ENCODE data around the gene NEU3.

NEU3 gene

DNA sequence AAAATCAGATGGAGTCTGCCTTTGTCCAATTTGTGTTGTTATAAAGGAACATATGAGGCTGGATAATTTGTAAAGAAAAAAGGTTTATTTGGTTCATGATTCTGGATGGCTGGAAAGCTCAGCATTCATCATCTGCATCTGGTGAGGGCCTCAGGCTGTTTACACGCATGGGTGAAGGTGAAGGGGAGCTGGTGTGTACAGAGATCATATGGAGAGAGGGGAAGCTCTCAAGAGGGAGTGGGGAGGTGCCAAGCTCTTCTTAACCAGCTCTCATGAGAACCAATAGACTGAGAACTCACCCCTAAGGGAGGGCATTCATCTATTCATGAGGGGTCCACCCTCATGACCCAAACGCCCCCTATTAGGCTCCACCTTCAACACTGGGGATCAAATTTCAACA is 40.0 kb downstream of the NEU3 start:
- Histone ChIP-seq H2BK15ac (ENCODE audit: low read depth, poor library complexity, severe bottlenecking) (no peak overlapping the region), H3K9ac (ENCODE audit: low read length) (peak overlapping the region; percentile 62), H3K27me3 (ENCODE audit: control insufficient read depth in 1 of 2, insufficient read depth in 1 of 2, low read length in 2 of 2) (no peaks in the 10 kb centered on the region), H3K4me2 (ENCODE audit: low read length, poor library complexity, severe bottlenecking) (no peak overlapping the region), H3K9me3 (ENCODE audit: control insufficient read depth, low read length) (no peaks in the 10 kb centered on the region), H3K36me3 (ENCODE audit: control insufficient read depth in 1 of 2, insufficient read depth in 2 of 2, low read depth in 1 of 2, low read length in 2 of 2) (no peaks in the 10 kb centered on the region), H3K4me3 (ENCODE audit: insufficient read depth in 1 of 2, low read depth in 1 of 2, low read length in 2 of 2) (no peak overlapping the region), H2AFZ (ENCODE audit: low read depth, low read length) (no peak overlapping the region), H2BK5ac (ENCODE audit: low read depth, low read length, poor library complexity, severe bottlenecking) (no peak overlapping the region), H4K91ac (ENCODE audit: low read length) (no peak overlapping the region), H3K18ac (ENCODE audit: low read depth in 1 of 2, low read length in 2 of 2) (no peak overlapping the region), H4K8ac (ENCODE audit: low read length) (no peak overlapping the region), H2BK12ac (ENCODE audit: low read length in 2 of 2) (no peak overlapping the region), H3K4me1 (ENCODE audit: control insufficient read depth, insufficient read depth, low read depth, low read length) (peaks cover 14% of the 10 kb centered on the region), H3K27ac (ENCODE audit: low read length, poor library complexity, severe bottlenecking) (no peak overlapping the region), H2AK5ac (ENCODE audit: low read length, severe bottlenecking) (no peak overlapping the region), H3K23ac (ENCODE audit: low read length in 2 of 2) (no peak overlapping the region), H3K79me1 (replicated peaks; ENCODE audit: low read length, poor library complexity, severe bottlenecking) (no peaks in the 10 kb centered on the region), H2BK120ac (ENCODE audit: low read depth, low read length) (peak overlapping the region; percentile 29), H3K14ac (ENCODE audit: low read length in 2 of 2) (no peak overlapping the region), H3K4ac (ENCODE audit: low read depth in 1 of 2, low read length in 2 of 2) (no peak overlapping the region)
- DNase-seq, result no peak
- 72% methylated on average over 2 of the region's 2 CpGs for WGBS

DNA sequence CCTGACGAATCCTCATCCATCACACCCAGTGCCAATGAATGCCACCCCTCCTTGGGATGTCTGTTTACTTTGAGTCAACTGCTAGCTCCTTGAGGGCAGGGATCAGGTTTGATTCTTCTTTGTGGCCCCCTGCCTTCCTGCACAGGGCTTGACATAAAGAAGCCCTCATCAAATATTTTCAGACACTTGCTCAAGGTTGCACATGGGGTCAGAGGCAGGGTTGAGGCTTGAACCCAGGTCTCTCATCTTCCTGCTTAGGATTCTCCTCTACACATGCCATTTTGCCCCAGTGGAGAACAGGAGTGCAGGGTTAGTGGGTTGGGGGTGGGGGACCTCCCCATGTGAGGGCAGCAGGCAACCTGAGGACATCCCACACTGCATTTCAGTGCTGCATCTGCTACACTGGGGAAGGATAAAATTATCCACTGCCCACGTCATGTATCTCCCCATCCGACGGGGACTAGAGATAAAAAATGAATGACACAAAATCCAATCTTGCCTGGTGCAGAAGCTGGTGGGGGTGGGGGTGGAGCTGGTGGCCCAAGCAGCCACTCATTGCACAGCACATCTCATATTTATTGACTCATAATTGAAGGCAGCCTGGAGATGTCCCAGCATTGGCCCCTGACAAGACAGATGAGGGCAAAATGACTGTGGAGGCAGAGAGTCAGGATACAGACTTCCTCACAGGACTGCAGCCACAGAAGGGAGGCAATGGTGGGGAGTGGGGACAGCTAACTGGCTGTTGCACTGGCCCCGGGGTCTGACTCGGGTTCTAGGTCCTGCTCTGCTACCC is 41.3 kb downstream of the NEU3 start:
- Histone ChIP-seq H2BK15ac (ENCODE audit: low read depth, poor library complexity, severe bottlenecking) (no peak overlapping the region), H3K18ac (ENCODE audit: low read depth in 1 of 2, low read length in 2 of 2) (peak overlapping the region in 1 of 2 experiments; percentile 66), H3K4ac (ENCODE audit: low read depth in 1 of 2, low read length in 2 of 2) (peak overlapping the region; percentile 41 to 66), H3K27me3 (ENCODE audit: control insufficient read depth in 1 of 2, insufficient read depth in 1 of 2, low read length in 2 of 2) (no peaks in the 10 kb centered on the region), H3K4me1 (ENCODE audit: control insufficient read depth, insufficient read depth, low read depth, low read length) (peaks cover 12% of the 10 kb centered on the region), H3K27ac (ENCODE audit: low read length, poor library complexity, severe bottlenecking) (no peak overlapping the region), H4K8ac (ENCODE audit: low read length) (no peak overlapping the region), H3K14ac (ENCODE audit: low read length in 2 of 2) (no peak overlapping the region), H4K91ac (ENCODE audit: low read length) (peak overlapping the region; percentile 6), H2BK120ac (ENCODE audit: low read depth, low read length) (no peak overlapping the region), H2BK5ac (ENCODE audit: low read depth, low read length, poor library complexity, severe bottlenecking) (no peak overlapping the region), H3K4me2 (ENCODE audit: low read length, poor library complexity, severe bottlenecking) (no peak overlapping the region), H2AK5ac (ENCODE audit: low read length, severe bottlenecking) (peak overlapping the region; percentile 38), H3K4me3 (ENCODE audit: insufficient read depth in 1 of 2, low read depth in 1 of 2, low read length in 2 of 2) (no peak overlapping the region), H3K9ac (ENCODE audit: low read length) (peak overlapping the region; percentile 80), H3K23ac (ENCODE audit: low read length in 2 of 2) (peak overlapping the region in 1 of 2 experiments; percentile 38), H2AFZ (ENCODE audit: low read depth, low read length) (no peak overlapping the region), H3K9me3 (ENCODE audit: control insufficient read depth, low read length) (no peaks in the 10 kb centered on the region), H2BK12ac (ENCODE audit: low read length in 2 of 2) (peak overlapping the region; percentile 72 to 91), H3K79me1 (replicated peaks; ENCODE audit: low read length, poor library complexity, severe bottlenecking) (no peaks in the 10 kb centered on the region), H3K36me3 (ENCODE audit: control insufficient read depth in 1 of 2, insufficient read depth in 2 of 2, low read depth in 1 of 2, low read length in 2 of 2) (no peaks in the 10 kb centered on the region)
- peak; percentile 59 for DNase-seq
- WGBS, result 94% methylated on average over 1 of the region's 6 CpGs

DNA sequence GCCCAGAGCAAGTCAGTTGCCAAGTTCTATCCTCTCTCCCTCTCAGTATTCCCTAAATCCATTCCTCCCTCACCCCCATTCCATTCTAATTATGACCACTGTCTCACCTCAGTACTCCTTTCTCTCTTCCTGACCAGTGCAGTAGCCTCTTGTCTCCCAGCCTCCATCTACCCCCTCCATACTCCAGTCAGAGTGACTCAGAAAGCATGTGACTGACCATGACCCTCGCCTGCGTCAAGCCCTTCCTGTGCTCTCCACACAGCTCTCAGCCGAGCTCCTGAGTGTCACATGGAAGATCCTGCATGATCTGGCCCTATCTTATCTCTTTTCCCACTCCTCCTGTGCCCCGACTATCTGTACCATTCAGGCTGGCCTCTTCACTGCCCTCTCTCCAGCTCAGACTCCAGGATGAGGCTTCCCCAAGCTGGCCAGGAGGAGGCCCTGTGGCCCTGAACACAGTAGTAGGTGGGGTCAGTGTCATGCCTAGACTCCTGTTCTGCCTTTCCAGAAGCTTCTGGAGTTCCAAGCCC is 42.6 kb downstream of the NEU3 start:
- Histone ChIP-seq H3K36me3 (ENCODE audit: control insufficient read depth in 1 of 2, insufficient read depth in 2 of 2, low read depth in 1 of 2, low read length in 2 of 2) (no peaks in the 10 kb centered on the region), H3K14ac (ENCODE audit: low read length in 2 of 2) (peak overlapping the region in 1 of 2 experiments; percentile 64), H2AK5ac (ENCODE audit: low read length, severe bottlenecking) (peak overlapping the region; percentile 14), H3K4me2 (ENCODE audit: low read length, poor library complexity, severe bottlenecking) (no peak overlapping the region), H2BK15ac (ENCODE audit: low read depth, poor library complexity, severe bottlenecking) (no peak overlapping the region), H3K9ac (ENCODE audit: low read length) (peak overlapping the region; percentile 80), H2BK120ac (ENCODE audit: low read depth, low read length) (peak overlapping the region; percentile 22), H3K4ac (ENCODE audit: low read depth in 1 of 2, low read length in 2 of 2) (peak overlapping the region in 1 of 2 experiments; percentile 64), H2BK12ac (ENCODE audit: low read length in 2 of 2) (peak overlapping the region; percentile 39 to 91), H3K9me3 (ENCODE audit: control insufficient read depth, low read length) (no peaks in the 10 kb centered on the region), H2BK5ac (ENCODE audit: low read depth, low read length, poor library complexity, severe bottlenecking) (no peak overlapping the region), H4K91ac (ENCODE audit: low read length) (peak overlapping the region; percentile 67), H3K18ac (ENCODE audit: low read depth in 1 of 2, low read length in 2 of 2) (peak overlapping the region; percentile 35 to 92), H3K79me1 (replicated peaks; ENCODE audit: low read length, poor library complexity, severe bottlenecking) (no peaks in the 10 kb centered on the region), H3K4me3 (ENCODE audit: insufficient read depth in 1 of 2, low read depth in 1 of 2, low read length in 2 of 2) (peak overlapping the region in 1 of 2 experiments; percentile 7), H3K4me1 (ENCODE audit: control insufficient read depth, insufficient read depth, low read depth, low read length) (peaks cover 17% of the 10 kb centered on the region), H3K23ac (ENCODE audit: low read length in 2 of 2) (peak overlapping the region in 1 of 2 experiments; percentile 34), H3K27me3 (ENCODE audit: control insufficient read depth in 1 of 2, insufficient read depth in 1 of 2, low read length in 2 of 2) (no peaks in the 10 kb centered on the region), H3K27ac (ENCODE audit: low read length, poor library complexity, severe bottlenecking) (no peak overlapping the region), H4K8ac (ENCODE audit: low read length) (peak overlapping the region; percentile 69), H2AFZ (ENCODE audit: low read depth, low read length) (peak overlapping the region; percentile 54)
- DNase-seq, result peak; percentile 94
- WGBS, result 8% methylated on average over 4 of the region's 4 CpGs

DNA sequence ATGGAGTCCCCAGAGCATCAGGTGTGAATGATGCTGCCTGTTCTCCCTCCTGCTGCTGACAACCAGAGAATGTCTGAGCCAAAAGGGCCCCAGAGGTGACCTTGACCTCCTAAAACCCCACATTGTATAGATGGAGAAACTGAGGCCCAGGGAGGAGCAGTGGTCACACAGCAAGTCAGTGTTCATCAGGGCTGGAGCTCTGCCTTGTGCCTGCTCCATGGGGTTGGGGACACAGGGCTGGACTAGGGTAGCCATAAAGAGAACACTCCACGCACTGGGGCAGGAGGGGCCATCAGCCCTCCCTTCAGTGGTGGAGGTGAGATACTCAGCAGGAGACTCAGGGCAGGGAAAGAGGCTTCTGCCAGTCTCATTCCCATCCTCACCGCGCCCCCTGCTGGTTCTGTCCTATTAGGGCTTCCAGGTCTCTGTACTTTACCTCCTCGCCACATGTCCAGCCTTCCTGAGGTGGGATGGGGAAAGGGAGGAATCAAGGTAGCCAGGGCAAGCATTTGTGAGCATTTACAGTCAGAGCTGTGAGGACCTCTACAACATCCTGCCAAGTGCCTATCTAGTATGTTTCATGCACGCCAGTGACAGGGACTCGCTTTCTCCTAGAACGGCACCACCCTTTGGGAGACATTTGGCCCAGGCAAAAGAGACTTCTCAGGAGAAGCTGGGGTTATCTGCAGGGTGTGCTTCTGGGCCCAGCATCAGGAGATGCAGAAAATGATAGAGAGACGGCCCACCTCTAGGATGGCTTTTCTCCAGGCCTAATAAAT is 43.2 kb downstream of the NEU3 start:
- H3K79me1 ChIP-seq (replicated peaks; ENCODE audit: low read length, poor library complexity, severe bottlenecking), result no peaks in the 10 kb centered on the region
- peak overlapping the region; percentile 47 to 91 for H2BK12ac ChIP-seq (ENCODE audit: low read length in 2 of 2)
- H3K4me1 ChIP-seq (ENCODE audit: control insufficient read depth, insufficient read depth, low read depth, low read length), result peaks cover 17% of the 10 kb centered on the region
- peak overlapping the region in 1 of 2 experiments; percentile 7 for H3K4me3 ChIP-seq (ENCODE audit: insufficient read depth in 1 of 2, low read depth in 1 of 2, low read length in 2 of 2)
- no peaks in the 10 kb centered on the region for H3K9me3 ChIP-seq (ENCODE audit: control insufficient read depth, low read length)
- H2BK120ac ChIP-seq (ENCODE audit: low read depth, low read length), result no peak overlapping the region
- peak overlapping the region; percentile 14 for H2AK5ac ChIP-seq (ENCODE audit: low read length, severe bottlenecking)
- no peak overlapping the region for H3K4me2 ChIP-seq (ENCODE audit: low read length, poor library complexity, severe bottlenecking)
- peak overlapping the region; percentile 75 for H2BK15ac ChIP-seq (ENCODE audit: low read depth, poor library complexity, severe bottlenecking)
- peak overlapping the region; percentile 69 for H4K8ac ChIP-seq (ENCODE audit: low read length)
- no peaks in the 10 kb centered on the region for H3K27me3 ChIP-seq (ENCODE audit: control insufficient read depth in 1 of 2, insufficient read depth in 1 of 2, low read length in 2 of 2)
- no peaks in the 10 kb centered on the region for H3K36me3 ChIP-seq (ENCODE audit: control insufficient read depth in 1 of 2, insufficient read depth in 2 of 2, low read depth in 1 of 2, low read length in 2 of 2)
- peak overlapping the region; percentile 80 for H3K9ac ChIP-seq (ENCODE audit: low read length)
- peak overlapping the region; percentile 46 for H2AFZ ChIP-seq (ENCODE audit: low read depth, low read length)
- H3K27ac ChIP-seq (ENCODE audit: low read length, poor library complexity, severe bottlenecking), result no peak overlapping the region
- H3K18ac ChIP-seq (ENCODE audit: low read depth in 1 of 2, low read length in 2 of 2), result peak overlapping the region; percentile 35 to 92
- 76% methylated on average over 7 of the region's 8 CpGs for WGBS
- peak overlapping the region in 1 of 2 experiments; percentile 64 for H3K14ac ChIP-seq (ENCODE audit: low read length in 2 of 2)
- H3K4ac ChIP-seq (ENCODE audit: low read depth in 1 of 2, low read length in 2 of 2), result peak overlapping the region in 1 of 2 experiments; percentile 64
- peak; percentile 72 for DNase-seq
- peak overlapping the region; percentile 67 for H4K91ac ChIP-seq (ENCODE audit: low read length)
- H3K23ac ChIP-seq (ENCODE audit: low read length in 2 of 2), result peak overlapping the region in 1 of 2 experiments; percentile 34
- no peak overlapping the region for H2BK5ac ChIP-seq (ENCODE audit: low read depth, low read length, poor library complexity, severe bottlenecking)

Measured in mesenchymal stem cell (in vitro differentiated cells and primary cell).